ENCODE measurements around the gene RNF14.

The RNF14 gene

GRCh38 chr5:142000704-142001484 lies 32.0 kb downstream of the RNF14 start:
- H2BK120ac ChIP-seq (ENCODE audit: low read depth, low read length), result no peak overlapping the region
- no peak overlapping the region for H3K27ac ChIP-seq (ENCODE audit: low read length, poor library complexity, severe bottlenecking)
- H3K18ac ChIP-seq (ENCODE audit: low read depth in 1 of 2, low read length in 2 of 2), result no peak overlapping the region
- no peak overlapping the region for H3K14ac ChIP-seq (ENCODE audit: low read length in 2 of 2)
- no peak overlapping the region for H4K91ac ChIP-seq (ENCODE audit: low read length)
- peaks cover 14% of the 10 kb centered on the region for H3K79me1 ChIP-seq (replicated peaks; ENCODE audit: low read length, poor library complexity, severe bottlenecking)
- peak; percentile 28 for DNase-seq
- no peak overlapping the region for H2BK15ac ChIP-seq (ENCODE audit: low read depth, poor library complexity, severe bottlenecking)
- H3K4me2 ChIP-seq (ENCODE audit: low read length, poor library complexity, severe bottlenecking), result no peak overlapping the region
- H3K36me3 ChIP-seq (ENCODE audit: control insufficient read depth in 1 of 2, insufficient read depth in 2 of 2, low read depth in 1 of 2, low read length in 2 of 2), result peaks cover 31 to 85% of the 10 kb centered on the region in 2 experiments
- H3K4me3 ChIP-seq (ENCODE audit: insufficient read depth in 1 of 2, low read depth in 1 of 2, low read length in 2 of 2), result no peak overlapping the region
- H2BK5ac ChIP-seq (ENCODE audit: low read depth, low read length, poor library complexity, severe bottlenecking), result no peak overlapping the region
- H3K4ac ChIP-seq (ENCODE audit: low read depth in 1 of 2, low read length in 2 of 2), result no peak overlapping the region
- no peak overlapping the region for H4K8ac ChIP-seq (ENCODE audit: low read length)
- H3K9ac ChIP-seq (ENCODE audit: low read length), result peak overlapping the region; percentile 7
- H2AFZ ChIP-seq (ENCODE audit: low read depth, low read length), result no peak overlapping the region
- 84% methylated on average over 5 of the region's 6 CpGs for WGBS
- H3K27me3 ChIP-seq (ENCODE audit: control insufficient read depth in 1 of 2, insufficient read depth in 1 of 2, low read length in 2 of 2), result no peaks in the 10 kb centered on the region
- H2BK12ac ChIP-seq (ENCODE audit: low read length in 2 of 2), result no peak overlapping the region
- H3K4me1 ChIP-seq (ENCODE audit: control insufficient read depth, insufficient read depth, low read depth, low read length), result no peaks in the 10 kb centered on the region
- H3K23ac ChIP-seq (ENCODE audit: low read length in 2 of 2), result no peak overlapping the region
- no peak overlapping the region for H2AK5ac ChIP-seq (ENCODE audit: low read length, severe bottlenecking)
- no peaks in the 10 kb centered on the region for H3K9me3 ChIP-seq (ENCODE audit: control insufficient read depth, low read length)

GRCh38 chr5:142003266-142003800 lies 34.4 kb downstream of the RNF14 start:
- Histone ChIP-seq H2BK5ac (ENCODE audit: low read depth, low read length, poor library complexity, severe bottlenecking) (no peak overlapping the region), H3K23ac (ENCODE audit: low read length in 2 of 2) (no peak overlapping the region), H3K18ac (ENCODE audit: low read depth in 1 of 2, low read length in 2 of 2) (no peak overlapping the region), H3K9ac (ENCODE audit: low read length) (no peak overlapping the region), H2AFZ (ENCODE audit: low read depth, low read length) (no peak overlapping the region), H2BK15ac (ENCODE audit: low read depth, poor library complexity, severe bottlenecking) (no peak overlapping the region), H4K91ac (ENCODE audit: low read length) (no peak overlapping the region), H3K9me3 (ENCODE audit: control insufficient read depth, low read length) (no peaks in the 10 kb centered on the region), H3K27me3 (ENCODE audit: control insufficient read depth in 1 of 2, insufficient read depth in 1 of 2, low read length in 2 of 2) (no peaks in the 10 kb centered on the region), H2BK12ac (ENCODE audit: low read length in 2 of 2) (no peak overlapping the region), H2BK120ac (ENCODE audit: low read depth, low read length) (no peak overlapping the region), H3K14ac (ENCODE audit: low read length in 2 of 2) (no peak overlapping the region), H3K4me3 (ENCODE audit: insufficient read depth in 1 of 2, low read depth in 1 of 2, low read length in 2 of 2) (no peak overlapping the region), H3K4me1 (ENCODE audit: control insufficient read depth, insufficient read depth, low read depth, low read length) (no peaks in the 10 kb centered on the region), H2AK5ac (ENCODE audit: low read length, severe bottlenecking) (no peak overlapping the region), H3K36me3 (ENCODE audit: control insufficient read depth in 1 of 2, insufficient read depth in 2 of 2, low read depth in 1 of 2, low read length in 2 of 2) (peaks cover 42 to 92% of the 10 kb centered on the region in 2 experiments), H3K79me1 (replicated peaks; ENCODE audit: low read length, poor library complexity, severe bottlenecking) (peaks cover 9% of the 10 kb centered on the region), H3K4ac (ENCODE audit: low read depth in 1 of 2, low read length in 2 of 2) (no peak overlapping the region), H3K27ac (ENCODE audit: low read length, poor library complexity, severe bottlenecking) (no peak overlapping the region), H3K4me2 (ENCODE audit: low read length, poor library complexity, severe bottlenecking) (no peak overlapping the region), H4K8ac (ENCODE audit: low read length) (no peak overlapping the region)
- no peak for DNase-seq
- WGBS, result 82% methylated on average over 2 of the region's 2 CpGs

- Histone ChIP-seq H3K27me3 (ENCODE audit: control insufficient read depth in 1 of 2, insufficient read depth in 1 of 2, low read length in 2 of 2) (no peaks in the 10 kb centered on the region), H4K8ac (ENCODE audit: low read length) (no peak overlapping the region), H3K27ac (ENCODE audit: low read length, poor library complexity, severe bottlenecking) (no peak overlapping the region), H4K91ac (ENCODE audit: low read length) (no peak overlapping the region), H2AFZ (ENCODE audit: low read depth, low read length) (no peak overlapping the region), H2AK5ac (ENCODE audit: low read length, severe bottlenecking) (no peak overlapping the region), H3K9ac (ENCODE audit: low read length) (no peak overlapping the region), H3K18ac (ENCODE audit: low read depth in 1 of 2, low read length in 2 of 2) (no peak overlapping the region), H3K4me3 (ENCODE audit: insufficient read depth in 1 of 2, low read depth in 1 of 2, low read length in 2 of 2) (no peak overlapping the region), H3K36me3 (ENCODE audit: control insufficient read depth in 1 of 2, insufficient read depth in 2 of 2, low read depth in 1 of 2, low read length in 2 of 2) (peaks cover 39 to 89% of the 10 kb centered on the region in 2 experiments), H3K4me1 (ENCODE audit: control insufficient read depth, insufficient read depth, low read depth, low read length) (peaks cover 1% of the 10 kb centered on the region), H3K4ac (ENCODE audit: low read depth in 1 of 2, low read length in 2 of 2) (no peak overlapping the region), H3K23ac (ENCODE audit: low read length in 2 of 2) (no peak overlapping the region), H2BK120ac (ENCODE audit: low read depth, low read length) (no peak overlapping the region), H3K14ac (ENCODE audit: low read length in 2 of 2) (no peak overlapping the region), H2BK12ac (ENCODE audit: low read length in 2 of 2) (no peak overlapping the region), H2BK5ac (ENCODE audit: low read depth, low read length, poor library complexity, severe bottlenecking) (no peak overlapping the region), H3K79me1 (replicated peaks; ENCODE audit: low read length, poor library complexity, severe bottlenecking) (peaks cover 9% of the 10 kb centered on the region), H3K9me3 (ENCODE audit: control insufficient read depth, low read length) (no peaks in the 10 kb centered on the region), H2BK15ac (ENCODE audit: low read depth, poor library complexity, severe bottlenecking) (no peak overlapping the region), H3K4me2 (ENCODE audit: low read length, poor library complexity, severe bottlenecking) (no peak overlapping the region)
- WGBS, result 90% methylated on average over 2 of the region's 3 CpGs
- no peak for DNase-seq
Measured at GRCh38 chr5:142006363-142007236, 37.7 kb downstream of the RNF14 start.

- WGBS, result 67% methylated on average over 1 of the region's 1 CpG
- no peaks in the 10 kb centered on the region for H3K9me3 ChIP-seq (ENCODE audit: control insufficient read depth, low read length)
- H3K18ac ChIP-seq (ENCODE audit: low read depth in 1 of 2, low read length in 2 of 2), result no peak overlapping the region
- no peak overlapping the region for H3K14ac ChIP-seq (ENCODE audit: low read length in 2 of 2)
- H3K9ac ChIP-seq (ENCODE audit: low read length), result no peak overlapping the region
- H3K4ac ChIP-seq (ENCODE audit: low read depth in 1 of 2, low read length in 2 of 2), result no peak overlapping the region
- no peak overlapping the region for H3K4me2 ChIP-seq (ENCODE audit: low read length, poor library complexity, severe bottlenecking)
- no peak overlapping the region for H2BK15ac ChIP-seq (ENCODE audit: low read depth, poor library complexity, severe bottlenecking)
- H2AFZ ChIP-seq (ENCODE audit: low read depth, low read length), result no peak overlapping the region
- no peak overlapping the region for H2AK5ac ChIP-seq (ENCODE audit: low read length, severe bottlenecking)
- no peak for DNase-seq
- no peak overlapping the region for H2BK5ac ChIP-seq (ENCODE audit: low read depth, low read length, poor library complexity, severe bottlenecking)
- no peak overlapping the region for H3K4me3 ChIP-seq (ENCODE audit: insufficient read depth in 1 of 2, low read depth in 1 of 2, low read length in 2 of 2)
- H2BK120ac ChIP-seq (ENCODE audit: low read depth, low read length), result no peak overlapping the region
- no peak overlapping the region for H4K91ac ChIP-seq (ENCODE audit: low read length)
- H3K23ac ChIP-seq (ENCODE audit: low read length in 2 of 2), result no peak overlapping the region
- H2BK12ac ChIP-seq (ENCODE audit: low read length in 2 of 2), result no peak overlapping the region
- H3K27me3 ChIP-seq (ENCODE audit: control insufficient read depth in 1 of 2, insufficient read depth in 1 of 2, low read length in 2 of 2), result no peaks in the 10 kb centered on the region
- H3K4me1 ChIP-seq (ENCODE audit: control insufficient read depth, insufficient read depth, low read depth, low read length), result peaks cover 5% of the 10 kb centered on the region
- H3K27ac ChIP-seq (ENCODE audit: low read length, poor library complexity, severe bottlenecking), result no peak overlapping the region
- peaks cover 10% of the 10 kb centered on the region for H3K79me1 ChIP-seq (replicated peaks; ENCODE audit: low read length, poor library complexity, severe bottlenecking)
- H3K36me3 ChIP-seq (ENCODE audit: control insufficient read depth in 1 of 2, insufficient read depth in 2 of 2, low read depth in 1 of 2, low read length in 2 of 2), result peaks cover 39 to 85% of the 10 kb centered on the region in 2 experiments
- no peak overlapping the region for H4K8ac ChIP-seq (ENCODE audit: low read length)
Measured at GRCh38 chr5:142007237-142007544, 38.3 kb downstream of the RNF14 start.

All from mesenchymal stem cell (in vitro differentiated cells and primary cell).